ENCODE results near the gene JAM3.

- no peak for TF ChIP-seq POLR2A (IDR thresholded peaks at IDR 0.05; ENCODE audit: low read depth, low read length)
- no peak for TF ChIP-seq POLR2AphosphoS5 (IDR thresholded peaks at IDR 0.05; ENCODE audit: low read depth, low read length)
- no peak for TF ChIP-seq TAF1 (IDR thresholded peaks at IDR 0.05; ENCODE audit: borderline replicate concordance, low read depth, low read length)
These were observed 36.8 kb upstream of the JAM3 start for GRCh38 chr11:134032043-134032442.
